Stimulated activated naive B cell treated with anti-CD40 and anti-IgM and Interleukin-4, amounts not matched to agents 10 μg/mL and 1 μg/mL and 100 μg/mL, for 72 hours (primary cell): ENCODE results near the gene CBX1.

Source experiments
- ATAC-seq, 2 donors: fragments of 150-1000 bp; cut with Tn5 transposase; replicated peaks; 2 replicates each; pipeline ENCODE4 v1.10.0; 2021; ENCODE audit warnings: moderate library complexity in 1 of 2
- DNase-seq: peaks from one replicate; pipeline ENCODE4 v3.0.0; 2021
- H3K27ac Mint-ChIP-seq: one replicate; pipeline ENCODE4 v1.8.0; 2022; ENCODE audit warnings: mild to moderate bottlenecking, mixed read lengths
- H3K27me3 Mint-ChIP-seq, 2 donors: one replicate each; pipeline ENCODE4 v1.8.0; 2022; ENCODE audit warnings: mixed read lengths in 2 of 2
- H3K36me3 Mint-ChIP-seq, 2 donors: one replicate each; pipeline ENCODE4 v1.8.0; 2022; ENCODE audit warnings: mixed read lengths in 2 of 2, mild to moderate bottlenecking in 1 of 2
- H3K4me1 Mint-ChIP-seq, 2 donors: one replicate each; pipeline ENCODE4 v1.8.0; 2022; ENCODE audit warnings: mixed read lengths in 2 of 2, mild to moderate bottlenecking in 1 of 2
- H3K4me3 Mint-ChIP-seq, 2 donors: one replicate each; pipeline ENCODE4 v1.8.0; 2022; ENCODE audit warnings: mild to moderate bottlenecking in 2 of 2, mixed read lengths in 2 of 2, moderate library complexity in 1 of 2
- H3K9me3 Mint-ChIP-seq, 2 donors: one replicate each; pipeline ENCODE4 v1.8.0; 2022; ENCODE audit warnings: mixed read lengths in 2 of 2, mild to moderate bottlenecking in 1 of 2

Gene CBX1

GRCh38 chr17:48101012-48101720 is at the start of gene CBX1:
Gene CBX1 (minus strand): TSS chr17:48101478. CDS start chr17:48077004, 24,474 bp downstream.
- peak within 1 kb of the TSS; percentile 96 for H3K27ac Mint-ChIP-seq
- H3K4me1 Mint-ChIP-seq = peaks cover 19 to 69% of the 10 kb centered on the region in 2 donors
- peak; percentile 94 to 96 for ATAC-seq
- peaks cover 9 to 12% of the 10 kb centered on the region in 2 donors for H3K36me3 Mint-ChIP-seq
- H3K9me3 Mint-ChIP-seq = peaks cover 2 to 13% of the 10 kb centered on the region in 2 donors
- H3K27me3 Mint-ChIP-seq = no peaks in the 10 kb centered on the region
- peak; percentile 94 for DNase-seq
- H3K4me3 Mint-ChIP-seq = peak within 1 kb of the TSS; percentile 99

GRCh38 chr17:48150597-48151001 is 49.3 kb upstream of the CBX1 start:
- Mint-ChIP-seq H3K4me1 (peaks cover 0 to 1% of the 10 kb centered on the region in 2 donors), H3K9me3 (no peaks in the 10 kb centered on the region), H3K4me3 (no peak overlapping the region), H3K27me3 (no peaks in the 10 kb centered on the region), H3K36me3 (peaks cover 15 to 45% of the 10 kb centered on the region in 2 donors), H3K27ac (no peak overlapping the region)
- DNase-seq (no peak), ATAC-seq (no peak)

- Mint-ChIP-seq H3K36me3 (peaks cover 16 to 45% of the 10 kb centered on the region in 2 donors), H3K27ac (no peak overlapping the region)
These were observed 48.6 kb upstream of the CBX1 start for GRCh38 chr17:48149787-48150463.

GRCh38 chr17:48148854-48149786 is 47.8 kb upstream of the CBX1 start:
- peaks cover 0 to 4% of the 10 kb centered on the region in 2 donors for H3K4me1 Mint-ChIP-seq
- H3K36me3 Mint-ChIP-seq = peaks cover 16 to 41% of the 10 kb centered on the region in 2 donors
- no peaks in the 10 kb centered on the region for H3K9me3 Mint-ChIP-seq
- no peak overlapping the region for H3K27ac Mint-ChIP-seq
- no peaks in the 10 kb centered on the region for H3K27me3 Mint-ChIP-seq
- DNase-seq = no peak
- H3K4me3 Mint-ChIP-seq = no peak overlapping the region
- ATAC-seq = no peak

More at GRCh38 chr17:48149787-48150463, 48.6 kb upstream of the CBX1 start:
- Mint-ChIP-seq H3K27me3 (no peaks in the 10 kb centered on the region), H3K4me3 (no peak overlapping the region), H3K9me3 (no peaks in the 10 kb centered on the region), H3K4me1 (peaks cover 0 to 4% of the 10 kb centered on the region in 2 donors)
- DNase-seq (no peak), ATAC-seq (no peak)

- Mint-ChIP-seq H3K27ac (no peak overlapping the region), H3K4me1 (peaks cover 0 to 5% of the 10 kb centered on the region in 2 donors), H3K9me3 (no peaks in the 10 kb centered on the region), H3K27me3 (no peaks in the 10 kb centered on the region), H3K36me3 (peaks cover 18 to 41% of the 10 kb centered on the region in 2 donors), H3K4me3 (no peak overlapping the region)
- no peak for DNase-seq
- ATAC-seq = no peak
These were observed 46.9 kb upstream of the CBX1 start for GRCh38 chr17:48148029-48148770.

GRCh38 chr17:48144976-48145798 is 43.9 kb upstream of the CBX1 start:
- Mint-ChIP-seq H3K27me3 (no peaks in the 10 kb centered on the region), H3K4me1 (peaks cover 4 to 11% of the 10 kb centered on the region in 2 donors), H3K9me3 (no peaks in the 10 kb centered on the region), H3K27ac (no peak overlapping the region), H3K36me3 (peaks cover 18 to 36% of the 10 kb centered on the region in 2 donors), H3K4me3 (no peak overlapping the region)
- DNase-seq (no peak), ATAC-seq (no peak)

- Mint-ChIP-seq H3K36me3 (peaks cover 23 to 40% of the 10 kb centered on the region in 2 donors), H3K4me3 (no peak overlapping the region), H3K9me3 (no peaks in the 10 kb centered on the region), H3K4me1 (peaks cover 12 to 18% of the 10 kb centered on the region in 2 donors), H3K27ac (no peak overlapping the region), H3K27me3 (no peaks in the 10 kb centered on the region)
- ATAC-seq (no peak), DNase-seq (no peak)
These were observed 43.0 kb upstream of the CBX1 start for GRCh38 chr17:48144231-48144630.

GRCh38 chr17:48143629-48144028 is 42.4 kb upstream of the CBX1 start:
- no peaks in the 10 kb centered on the region for H3K27me3 Mint-ChIP-seq
- no peak overlapping the region for H3K27ac Mint-ChIP-seq
- DNase-seq (no peak), ATAC-seq (no peak)
- H3K9me3 Mint-ChIP-seq = no peaks in the 10 kb centered on the region
- H3K4me3 Mint-ChIP-seq = no peak overlapping the region
- peaks cover 12 to 18% of the 10 kb centered on the region in 2 donors for H3K4me1 Mint-ChIP-seq
- peaks cover 23 to 36% of the 10 kb centered on the region in 2 donors for H3K36me3 Mint-ChIP-seq

GRCh38 chr17:48139944-48140343 is 38.7 kb upstream of the CBX1 start:
- Mint-ChIP-seq H3K9me3 (no peaks in the 10 kb centered on the region), H3K27ac (peak overlapping the region; percentile 65), H3K27me3 (no peaks in the 10 kb centered on the region), H3K4me3 (peak overlapping the region; percentile 7 to 14), H3K4me1 (peaks cover 12 to 15% of the 10 kb centered on the region in 2 donors), H3K36me3 (peaks cover 10 to 22% of the 10 kb centered on the region in 2 donors)
- DNase-seq = no peak
- peak; percentile 76 to 86 for ATAC-seq

GRCh38 chr17:48137656-48138055 is 36.4 kb upstream of the CBX1 start:
- H3K27ac Mint-ChIP-seq = peak overlapping the region; percentile 48
- H3K9me3 Mint-ChIP-seq = no peaks in the 10 kb centered on the region
- DNase-seq (no peak), ATAC-seq (no peak)
- no peak overlapping the region for H3K4me3 Mint-ChIP-seq
- no peaks in the 10 kb centered on the region for H3K27me3 Mint-ChIP-seq
- H3K4me1 Mint-ChIP-seq = peaks cover 12 to 13% of the 10 kb centered on the region in 2 donors
- H3K36me3 Mint-ChIP-seq = peaks cover 10 to 22% of the 10 kb centered on the region in 2 donors

GRCh38 chr17:48134912-48135480 is 33.7 kb upstream of the CBX1 start:
- no peak overlapping the region for H3K27ac Mint-ChIP-seq
- DNase-seq (no peak), ATAC-seq (no peak)
- H3K36me3 Mint-ChIP-seq = peaks cover 9 to 20% of the 10 kb centered on the region in 2 donors
- no peaks in the 10 kb centered on the region for H3K9me3 Mint-ChIP-seq
- no peak overlapping the region for H3K4me3 Mint-ChIP-seq
- no peaks in the 10 kb centered on the region for H3K27me3 Mint-ChIP-seq
- peaks cover 6 to 10% of the 10 kb centered on the region in 2 donors for H3K4me1 Mint-ChIP-seq

GRCh38 chr17:48132385-48132784 is 31.1 kb upstream of the CBX1 start:
- H3K36me3 Mint-ChIP-seq = peaks cover 2 to 12% of the 10 kb centered on the region in 2 donors
- H3K27ac Mint-ChIP-seq = no peak overlapping the region

More at GRCh38 chr17:48132385-48132784, 31.1 kb upstream of the CBX1 start:
- Mint-ChIP-seq H3K27me3 (no peaks in the 10 kb centered on the region), H3K4me3 (no peak overlapping the region), H3K4me1 (peaks cover 0 to 6% of the 10 kb centered on the region in 2 donors), H3K9me3 (no peaks in the 10 kb centered on the region)
- no peak for ATAC-seq
- no peak for DNase-seq
